ENCODE measurements around the gene MAGEB4.

- TF ChIP-seq CTCF (IDR thresholded peaks at IDR 0.05 in 2 of 3, conservative IDR thresholded peaks at IDR 0.05 in 1 of 3; ENCODE audit: borderline replicate concordance in 1 of 3, insufficient read depth in 1 of 3, low read depth in 2 of 3, low read length in 2 of 3) = no peak
- TF ChIP-seq EZH2 (IDR thresholded peaks at IDR 0.05) = no peak
- TF ChIP-seq POLR2A (IDR thresholded peaks at IDR 0.05; ENCODE audit: borderline replicate concordance, extremely low read depth, insufficient read depth, insufficient read length) = no peak
- no peak for TF ChIP-seq POLR2AphosphoS5 (IDR thresholded peaks at IDR 0.05; ENCODE audit: low read depth, low read length)
- TF ChIP-seq RAD21 (IDR thresholded peaks at IDR 0.05; ENCODE audit: low read depth) = no peak
- TF ChIP-seq REST (IDR thresholded peaks at IDR 0.05; ENCODE audit: low read depth) = no peak
- TF ChIP-seq ZBTB33 (IDR thresholded peaks at IDR 0.05; ENCODE audit: extremely low read depth, insufficient replicate concordance, low read length) = no peak
- no peak for TF ChIP-seq YY1 (IDR thresholded peaks at IDR 0.05; ENCODE audit: extremely low read depth, insufficient replicate concordance, low read depth, low read length)
- TF ChIP-seq ZNF274 (IDR thresholded peaks at IDR 0.05; ENCODE audit: low read depth, low read length) = no peak
- TF ChIP-seq ELF1 (IDR thresholded peaks at IDR 0.05; ENCODE audit: borderline replicate concordance, low read depth) = no peak
- TF ChIP-seq SIN3A (IDR thresholded peaks at IDR 0.05; ENCODE audit: low read depth) = no peak
Observed at GRCh38 chrX:30280428-30280827, 38.6 kb downstream of the MAGEB4 start.
